Neural crest cell (in vitro differentiated cells): ENCODE results near the gene MANBA. TPM values are rescaled to one million over a fixed set of nuclear protein-coding genes. Genes with fewer than 3 reads are reported as not detected.

Source experiments
- DNase-seq: peaks from one replicate; pipeline ENCODE4 v3.0.0; 2021; ENCODE audit warnings: low read depth, mixed read lengths, low spot score
- H3K27ac Mint-ChIP-seq: one replicate; pipeline ENCODE4 v1.8.0; 2021; ENCODE audit warnings: mild to moderate bottlenecking, mixed read lengths; ENCODE audit not compliant: unreplicated experiment
- H3K27me3 Mint-ChIP-seq: 2 replicates; pipeline ENCODE4 v1.8.0; 2021; ENCODE audit warnings: low read depth, mild to moderate bottlenecking, mixed read lengths
- H3K36me3 Mint-ChIP-seq: 2 replicates; pipeline ENCODE4 v1.8.0; 2021; ENCODE audit warnings: low read depth, mild to moderate bottlenecking, mixed read lengths
- H3K4me1 Mint-ChIP-seq: 2 replicates; pipeline ENCODE4 v1.8.0; 2021; ENCODE audit warnings: mixed read lengths
- H3K4me3 Mint-ChIP-seq: one replicate; pipeline ENCODE4 v1.8.0; 2021; ENCODE audit warnings: mild to moderate bottlenecking, mixed read lengths
- H3K9me3 Mint-ChIP-seq: 2 replicates; pipeline ENCODE4 v1.8.0; 2021; ENCODE audit warnings: mixed read lengths
- CTCF ChIP-seq: fragments of 200-600 bp; sonication (generic); conservative IDR thresholded peaks from 2 replicates; pipeline ENCODE4 v1.5.0; 2021; ENCODE audit warnings: antibody characterized with exemption, mild to moderate bottlenecking
- total RNA-seq: library from RNA; stranded (reverse); gene quantifications from 2 replicates; pipeline ENCODE4 v1.2.1, GENCODE V29; 2021

MANBA gene
- total RNA-seq, 1 donor from 2014 or later = 18.4 TPM

- H3K27ac Mint-ChIP-seq = no peak overlapping the region
- peaks cover 6% of the 10 kb centered on the region for H3K9me3 Mint-ChIP-seq
- H3K36me3 Mint-ChIP-seq = peaks cover 29% of the 10 kb centered on the region
- no peak for DNase-seq
- TF ChIP-seq CTCF = no peak
- H3K27me3 Mint-ChIP-seq = no peaks in the 10 kb centered on the region
- no peak overlapping the region for H3K4me3 Mint-ChIP-seq
- peaks cover 20% of the 10 kb centered on the region for H3K4me1 Mint-ChIP-seq
Measured at GRCh38 chr4:102642631-102643298, 118.0 kb downstream of the MANBA start.

- no peaks in the 10 kb centered on the region for H3K27me3 Mint-ChIP-seq
- TF ChIP-seq CTCF = no peak
Measured at GRCh38 chr4:102641793-102642192, 119.0 kb downstream of the MANBA start.

GRCh38 chr4:102640669-102641068 is 120.1 kb downstream of the MANBA start:
- H3K4me3 Mint-ChIP-seq = no peak overlapping the region
- H3K9me3 Mint-ChIP-seq = peaks cover 6% of the 10 kb centered on the region
- H3K4me1 Mint-ChIP-seq = peaks cover 20% of the 10 kb centered on the region
- no peak overlapping the region for H3K27ac Mint-ChIP-seq
- peaks cover 29% of the 10 kb centered on the region for H3K36me3 Mint-ChIP-seq
- no peak for DNase-seq
- H3K27me3 Mint-ChIP-seq = no peaks in the 10 kb centered on the region
- TF ChIP-seq CTCF = no peak

More at GRCh38 chr4:102641793-102642192, 119.0 kb downstream of the MANBA start:
- Mint-ChIP-seq H3K4me3 (no peak overlapping the region), H3K4me1 (peaks cover 20% of the 10 kb centered on the region), H3K9me3 (peaks cover 6% of the 10 kb centered on the region), H3K36me3 (peaks cover 30% of the 10 kb centered on the region), H3K27ac (no peak overlapping the region)
- DNase-seq = no peak

GRCh38 chr4:102639598-102639997 is 121.2 kb downstream of the MANBA start:
- peaks cover 24% of the 10 kb centered on the region for H3K36me3 Mint-ChIP-seq
- no peak for DNase-seq
- H3K9me3 Mint-ChIP-seq = peaks cover 6% of the 10 kb centered on the region
- peak overlapping the region; percentile 65 for H3K27ac Mint-ChIP-seq
- peaks cover 20% of the 10 kb centered on the region for H3K4me1 Mint-ChIP-seq
- no peak overlapping the region for H3K4me3 Mint-ChIP-seq
- TF ChIP-seq CTCF = no peak
- H3K27me3 Mint-ChIP-seq = no peaks in the 10 kb centered on the region

GRCh38 chr4:102638621-102639020 is 122.1 kb downstream of the MANBA start:
- H3K27ac Mint-ChIP-seq = no peak overlapping the region
- peaks cover 20% of the 10 kb centered on the region for H3K4me1 Mint-ChIP-seq
- no peak for TF ChIP-seq CTCF
- H3K9me3 Mint-ChIP-seq = no peaks in the 10 kb centered on the region
- DNase-seq = no peak
- H3K4me3 Mint-ChIP-seq = no peak overlapping the region
- no peaks in the 10 kb centered on the region for H3K27me3 Mint-ChIP-seq
- peaks cover 19% of the 10 kb centered on the region for H3K36me3 Mint-ChIP-seq
